ENCODE data around the gene ABTB1.
"Not testable (repeated sequence)": the region's sequence is repeated elsewhere in the genome, so short reads cannot be mapped to it uniquely, and the experiment has no call there.

Gene ABTB1

DNA sequence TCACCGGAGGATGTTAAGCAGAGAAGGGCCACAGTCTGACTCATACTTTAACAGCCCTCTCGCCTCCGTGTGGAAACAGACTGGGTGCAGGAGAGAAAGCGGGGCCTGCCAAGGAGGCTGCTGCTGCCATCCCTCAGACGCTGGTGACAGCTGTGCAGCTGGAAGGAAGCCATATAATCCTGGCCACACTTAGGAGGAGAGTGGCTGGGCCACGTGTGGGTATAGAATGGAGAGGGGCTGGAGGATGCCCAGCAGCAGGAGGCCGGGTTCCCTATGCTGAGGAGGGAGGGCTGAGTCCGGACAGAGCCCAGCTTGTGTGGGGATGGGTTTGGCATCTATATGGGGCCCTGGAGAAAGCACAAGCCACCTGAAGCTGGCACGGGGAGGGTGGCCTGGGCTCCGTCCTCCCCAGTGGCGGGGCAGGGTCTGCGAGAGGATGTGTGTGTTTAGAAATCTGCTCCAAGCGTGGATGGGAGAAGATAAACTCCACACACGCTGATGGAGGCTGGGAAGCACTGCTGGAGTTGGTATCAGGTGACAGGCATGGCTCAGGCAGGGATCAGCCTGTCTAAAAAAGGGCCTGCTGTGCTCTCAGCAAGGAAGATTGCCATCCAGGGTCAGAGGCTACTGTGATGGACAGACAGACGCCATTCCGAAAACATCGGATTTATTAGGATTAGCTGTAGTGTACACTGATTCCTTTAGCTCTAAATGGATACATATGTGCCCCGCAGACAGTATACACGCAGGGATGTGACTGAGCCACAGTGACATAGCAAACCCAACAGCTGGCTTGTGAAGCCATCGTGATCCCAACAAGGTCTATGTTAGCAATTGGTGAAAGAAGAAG lies 15.9 kb downstream of the ABTB1 start:
- DNase-seq, result no peak

DNA sequence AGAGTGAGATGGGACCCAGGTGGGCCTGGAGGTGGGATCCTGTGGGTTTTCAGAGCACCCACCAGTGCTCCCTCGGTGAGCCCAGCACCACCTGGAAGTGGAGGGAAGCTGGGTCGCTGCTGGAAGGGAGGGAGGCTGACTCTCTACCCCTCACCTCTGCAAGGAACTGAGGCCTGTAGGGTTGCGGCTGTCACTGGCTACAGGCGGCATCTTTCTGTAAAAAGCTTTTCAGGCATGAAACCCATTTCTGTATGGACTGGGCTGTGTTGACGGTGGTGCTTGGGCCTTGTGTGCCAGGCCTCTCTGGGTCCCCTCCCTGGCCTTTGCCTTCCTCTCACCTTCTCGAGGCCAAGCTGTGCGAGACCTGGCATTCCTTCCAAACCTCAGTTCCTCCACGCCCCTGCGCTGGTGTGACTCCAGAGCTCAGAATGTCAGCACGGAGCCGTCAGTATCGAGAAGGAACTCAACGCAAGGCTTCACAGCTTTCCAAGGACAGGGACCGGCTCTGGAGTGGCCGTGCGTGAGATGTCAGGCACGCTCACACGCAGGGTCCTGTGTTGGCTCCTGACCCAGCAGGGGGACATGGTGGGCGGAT lies 16.6 kb downstream of the ABTB1 start:
- no peak for DNase-seq

DNA sequence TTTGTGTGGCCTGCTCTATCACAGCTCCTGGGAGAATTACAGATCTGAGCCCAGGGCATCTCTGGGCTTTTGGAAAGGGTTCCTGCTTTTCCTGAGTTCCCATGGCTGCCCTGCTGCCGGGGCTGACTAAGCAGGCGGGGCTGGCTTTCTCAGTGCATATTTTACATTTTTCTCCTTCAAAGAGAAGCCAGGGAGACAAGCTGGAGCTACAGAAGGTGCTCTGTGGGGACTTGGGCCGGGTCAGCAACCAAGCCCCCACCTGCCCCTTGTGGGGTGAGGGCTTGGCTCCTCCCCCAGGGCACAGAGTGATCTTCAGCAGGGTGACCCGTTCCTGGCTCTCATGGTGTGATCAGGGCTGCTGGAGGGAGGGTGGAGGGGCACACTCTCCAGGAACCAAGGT lies 17.4 kb downstream of the ABTB1 start:
- no peak for DNase-seq

DNA sequence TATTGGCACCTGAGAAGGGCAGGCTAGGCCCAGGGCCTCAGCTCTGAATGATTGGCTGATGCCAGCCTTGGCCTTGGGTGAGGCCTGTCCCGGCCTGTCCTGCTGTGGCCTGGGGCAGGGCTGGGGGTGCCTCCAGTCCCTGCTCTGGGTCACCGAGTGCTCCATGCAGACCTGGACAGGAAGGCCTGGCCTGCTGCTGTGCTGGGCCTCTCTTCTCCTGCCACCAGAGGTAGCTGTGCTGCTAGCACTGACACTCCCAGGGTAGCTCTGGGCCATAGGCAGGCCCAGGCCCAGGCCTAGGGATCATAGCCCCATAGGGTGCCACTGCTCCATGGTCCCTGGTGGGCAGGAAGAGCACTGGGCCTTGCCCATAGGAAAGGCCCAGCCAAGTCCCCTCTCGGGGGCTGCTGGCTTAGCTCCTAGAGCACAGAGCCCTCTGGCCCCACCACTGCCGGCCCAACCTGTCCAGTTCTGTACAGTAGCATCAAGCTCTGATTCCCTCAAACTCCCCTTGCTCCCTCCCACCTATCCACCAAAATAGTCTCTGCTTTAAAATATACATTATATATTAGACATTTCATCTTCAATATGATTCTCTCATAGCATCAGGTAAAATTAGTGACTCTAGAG lies 18.2 kb downstream of the ABTB1 start:
- DNase-seq, result peak; percentile 25

DNA sequence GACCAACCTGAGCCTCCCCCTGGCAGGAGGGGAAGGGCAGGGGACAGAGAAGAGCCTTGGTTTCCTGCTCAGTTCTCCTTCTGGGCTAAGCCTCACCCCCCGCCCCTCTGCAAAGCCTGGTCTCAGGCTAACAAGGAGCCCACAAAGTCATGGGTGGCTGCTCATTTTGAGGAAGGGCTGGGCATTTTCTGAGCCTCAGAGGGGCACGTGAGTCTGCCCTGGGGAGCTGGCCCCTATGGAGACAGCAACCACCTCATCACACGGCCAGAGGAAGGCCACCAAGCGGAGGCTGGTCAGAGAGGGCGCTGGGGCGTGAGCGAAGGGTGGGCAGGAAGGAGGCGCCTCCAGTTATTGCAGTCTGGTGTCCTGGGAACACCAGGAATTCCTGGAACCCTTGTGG lies 18.7 kb downstream of the ABTB1 start:
- DNase-seq, result no peak

GRCh38 chr3:127691974-127692373 lies 19.2 kb downstream of the ABTB1 start:
- no peak for DNase-seq

DNA sequence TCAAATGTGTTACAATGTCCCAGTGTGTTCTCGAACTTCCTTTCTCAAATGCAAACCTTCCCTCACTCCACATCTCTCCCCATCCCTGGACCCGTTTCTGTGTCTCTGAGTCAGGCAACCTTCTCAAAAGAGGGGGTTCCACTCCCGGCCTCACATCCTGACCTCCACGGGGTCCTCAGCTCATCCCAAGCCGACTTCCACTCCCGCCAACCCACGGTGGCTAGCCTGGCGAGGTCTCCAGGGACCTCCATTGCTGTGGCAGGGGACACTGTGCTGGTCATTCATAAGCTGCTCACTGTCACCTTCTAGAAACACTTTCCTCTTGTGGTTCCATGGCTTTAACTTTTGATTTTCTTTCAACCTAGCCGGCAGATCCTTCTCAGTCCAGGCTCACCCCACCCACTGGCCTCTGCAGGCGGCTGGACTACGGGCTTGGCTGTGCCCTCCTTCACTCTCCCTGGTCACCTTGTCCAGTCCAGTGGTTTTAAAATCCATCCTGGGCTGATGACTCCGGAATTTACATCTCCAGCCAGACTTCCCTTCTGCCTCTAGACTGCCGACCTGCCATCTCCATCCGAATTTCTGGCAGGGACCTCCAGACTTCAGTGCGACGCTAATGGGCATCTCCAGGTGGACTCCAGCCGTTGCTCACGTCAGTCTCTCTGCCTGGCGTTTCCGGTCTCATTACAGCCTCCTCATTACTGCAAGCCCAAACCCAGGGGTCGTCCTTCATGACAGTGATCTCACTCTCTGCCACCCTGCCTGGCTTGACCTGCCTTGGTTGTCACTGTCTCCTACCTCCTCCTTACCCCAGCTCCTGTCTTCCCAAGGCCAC lies 20.0 kb downstream of the ABTB1 start:
- DNase-seq, result no peak

GRCh38 chr3:127693336-127693843 lies 20.6 kb downstream of the ABTB1 start:
- DNase-seq, result no peak

DNA sequence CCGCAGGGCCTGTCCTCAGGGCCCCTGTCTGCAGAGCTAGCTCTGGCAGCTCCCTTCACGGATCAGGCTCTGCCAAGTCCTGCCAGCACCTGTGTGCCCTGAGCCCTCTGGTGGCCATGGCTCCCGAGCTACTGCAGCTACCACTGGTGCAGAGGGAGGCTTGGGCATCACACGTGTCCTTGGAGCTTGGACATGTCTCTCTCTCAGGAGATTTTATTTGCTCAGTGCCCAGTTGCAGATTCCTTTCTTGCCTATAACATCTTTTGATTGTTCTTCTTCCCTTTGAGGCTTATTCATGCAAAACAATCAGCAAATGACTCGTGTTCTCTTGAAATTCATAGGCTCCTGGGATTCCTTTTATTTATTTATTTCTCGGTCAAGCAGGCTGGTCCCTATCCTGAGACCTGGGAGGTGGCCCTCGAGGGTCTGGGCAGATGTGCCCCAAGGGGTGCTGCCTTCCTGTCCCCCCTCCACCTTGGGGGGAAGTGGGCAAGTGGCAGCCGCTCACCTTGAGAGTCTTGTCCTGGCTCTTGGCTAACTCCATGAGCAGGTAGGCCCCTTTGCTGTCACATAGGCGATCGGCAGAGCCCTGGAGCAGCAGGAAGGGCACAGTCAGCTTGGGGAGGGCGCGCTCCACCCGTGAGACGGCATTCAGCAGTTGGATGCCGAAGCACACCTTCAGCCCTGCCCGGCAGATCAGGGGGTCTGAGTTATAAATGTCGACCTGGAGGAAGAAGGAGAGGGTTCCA lies 21.9 kb downstream of the ABTB1 start:
- peak; percentile 52 for DNase-seq

DNA sequence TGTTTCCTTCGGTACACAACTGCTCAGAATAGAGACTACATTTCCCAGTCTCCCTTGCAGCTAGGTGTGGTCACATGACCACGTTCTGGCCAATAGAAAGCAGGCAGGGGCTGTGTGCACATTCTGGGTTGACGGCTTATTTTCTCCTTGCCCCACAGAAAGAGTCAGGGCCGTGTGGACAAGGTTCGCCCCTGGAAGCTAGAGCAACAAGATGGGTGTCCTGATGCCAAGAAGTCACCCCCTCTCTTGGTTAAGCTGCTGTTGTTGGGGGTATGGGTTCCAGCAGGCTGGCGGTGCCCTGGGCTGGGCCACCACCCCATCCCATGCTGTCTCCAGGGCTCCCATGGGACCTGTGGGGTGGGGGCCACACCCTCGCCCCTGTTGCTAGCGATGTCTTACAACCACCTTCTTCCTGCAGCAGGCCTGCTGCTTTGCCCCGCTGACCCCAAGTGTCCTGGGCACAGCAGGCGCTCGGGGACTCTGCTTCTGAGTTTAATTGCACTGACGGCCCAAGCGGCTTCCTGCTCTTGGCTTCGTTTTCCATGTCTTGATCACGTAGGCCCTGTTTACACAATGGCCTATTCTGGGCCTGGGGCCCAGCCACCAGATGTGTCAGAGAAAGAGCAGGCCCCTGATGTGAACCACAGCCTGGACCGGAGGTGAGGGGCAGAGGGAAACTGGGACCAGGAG lies 24.9 kb downstream of the ABTB1 start:
- DNase-seq, result peak; percentile 71

- DNase-seq, result no peak
Measured at GRCh38 chr3:127698286-127698685, 25.5 kb downstream of the ABTB1 start.

DNA sequence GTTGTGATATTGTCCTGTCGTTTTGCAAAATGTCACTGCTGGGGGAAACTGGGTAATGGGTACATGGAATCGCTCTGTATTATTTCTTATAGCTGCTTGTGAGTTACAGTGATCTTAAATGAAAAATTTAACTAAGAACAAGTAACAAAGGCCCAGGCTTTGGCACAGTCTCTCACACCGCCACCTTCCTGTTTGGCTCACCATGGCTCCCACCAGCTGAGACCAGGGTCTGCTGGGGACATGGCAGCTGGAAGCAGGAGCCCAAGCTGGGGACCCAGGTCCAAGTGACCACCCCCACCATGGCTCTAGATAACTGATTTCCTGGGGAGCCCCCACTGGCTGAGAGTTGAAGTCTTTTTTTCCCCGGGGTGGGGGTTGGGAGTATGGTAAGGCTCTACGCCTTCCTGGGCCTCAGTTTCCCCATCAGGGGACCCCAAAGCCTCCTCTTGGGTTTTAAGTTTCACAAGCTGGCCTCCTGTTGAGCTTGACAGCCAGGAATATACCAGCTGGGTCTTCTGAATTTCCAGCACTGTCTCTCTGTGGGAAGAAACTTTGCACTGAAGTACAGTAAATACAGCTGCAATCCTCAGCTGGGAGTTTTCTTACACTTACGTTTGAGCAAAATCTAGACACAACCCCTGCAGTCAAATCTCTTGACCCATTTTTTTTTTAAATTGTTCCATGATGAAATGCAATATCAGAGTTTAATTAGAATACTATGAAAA lies 26.1 kb downstream of the ABTB1 start:
- no peak for DNase-seq

- DNase-seq, result no peak
Measured at GRCh38 chr3:127699416-127700300, 26.9 kb downstream of the ABTB1 start.

- no peak for DNase-seq
Measured at GRCh38 chr3:127700406-127700805, 27.7 kb downstream of the ABTB1 start.

DNA sequence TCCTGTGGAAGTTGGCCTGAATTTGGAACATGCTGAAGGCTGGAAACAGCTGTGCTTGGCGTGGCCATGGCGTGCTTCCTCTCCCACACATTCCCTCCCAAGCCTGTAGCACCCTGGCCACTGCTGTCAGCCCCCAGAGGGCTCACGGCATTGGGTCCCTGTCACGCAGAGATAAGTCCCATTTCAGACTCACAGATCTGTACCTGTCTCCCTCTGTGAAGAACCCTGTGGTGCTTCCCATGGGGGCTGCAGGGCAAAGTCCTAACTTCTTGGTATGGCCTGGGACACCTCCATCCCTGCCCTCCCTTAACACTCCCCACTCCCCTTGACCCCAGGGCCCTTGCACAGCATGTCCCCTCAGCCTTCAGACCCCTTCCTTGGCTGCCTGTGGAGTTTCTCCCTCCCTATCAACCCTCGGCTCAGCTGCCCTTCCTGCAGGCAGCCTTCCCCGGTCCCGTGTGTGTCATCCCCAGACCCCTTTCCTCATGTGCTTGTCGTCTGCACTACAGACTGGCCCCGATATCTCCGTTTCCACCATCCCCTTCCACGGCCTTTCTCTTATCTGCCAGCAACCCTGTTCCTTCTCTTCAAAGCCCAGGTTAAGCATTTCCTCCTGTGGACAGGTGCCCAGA lies 28.6 kb downstream of the ABTB1 start:
- DNase-seq, result no peak

DNA sequence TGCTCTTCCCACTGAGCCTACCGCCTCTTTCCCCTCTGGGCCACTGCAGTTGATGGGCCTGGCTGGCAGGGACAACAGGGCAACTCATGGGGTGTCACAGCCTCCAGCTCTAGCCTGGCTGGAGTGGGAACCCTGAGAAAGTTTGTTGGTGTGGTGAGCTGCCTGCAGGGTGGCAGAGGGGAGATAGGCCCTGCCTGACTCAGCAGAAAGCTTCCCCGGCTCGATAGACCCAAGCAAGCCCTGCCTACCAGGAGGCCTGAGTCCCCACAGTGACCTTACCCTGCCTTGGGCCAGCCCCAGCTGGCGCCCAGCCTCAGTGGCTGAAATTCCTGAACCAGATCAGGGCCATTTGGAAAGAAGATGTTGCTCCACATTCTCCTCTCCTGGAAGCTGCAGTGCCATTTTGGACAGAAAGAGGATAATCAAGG lies 29.4 kb downstream of the ABTB1 start:
- DNase-seq, result no peak

DNA sequence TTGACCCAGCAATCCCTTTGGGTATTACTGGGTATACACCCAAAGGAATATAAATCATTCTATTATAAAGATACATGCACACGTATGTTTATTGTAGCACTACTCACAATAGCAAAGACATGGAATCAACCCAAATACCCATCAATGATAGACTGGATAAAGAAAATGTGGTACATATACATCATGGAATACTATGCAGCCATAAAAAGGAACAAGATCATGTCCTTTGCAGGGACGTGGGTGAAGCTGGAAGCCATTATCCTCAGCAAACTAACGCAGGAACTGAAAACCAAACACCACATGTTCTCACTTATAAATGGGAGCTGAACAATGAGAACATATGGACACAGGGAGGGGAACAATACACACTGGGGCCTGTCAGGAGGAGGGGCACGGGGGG lies 32.1 kb downstream of the ABTB1 start:
- not testable (repeated sequence) for DNase-seq

GRCh38 chr3:127706312-127706711 lies 33.6 kb downstream of the ABTB1 start:
- DNase-seq, result no peak

DNA sequence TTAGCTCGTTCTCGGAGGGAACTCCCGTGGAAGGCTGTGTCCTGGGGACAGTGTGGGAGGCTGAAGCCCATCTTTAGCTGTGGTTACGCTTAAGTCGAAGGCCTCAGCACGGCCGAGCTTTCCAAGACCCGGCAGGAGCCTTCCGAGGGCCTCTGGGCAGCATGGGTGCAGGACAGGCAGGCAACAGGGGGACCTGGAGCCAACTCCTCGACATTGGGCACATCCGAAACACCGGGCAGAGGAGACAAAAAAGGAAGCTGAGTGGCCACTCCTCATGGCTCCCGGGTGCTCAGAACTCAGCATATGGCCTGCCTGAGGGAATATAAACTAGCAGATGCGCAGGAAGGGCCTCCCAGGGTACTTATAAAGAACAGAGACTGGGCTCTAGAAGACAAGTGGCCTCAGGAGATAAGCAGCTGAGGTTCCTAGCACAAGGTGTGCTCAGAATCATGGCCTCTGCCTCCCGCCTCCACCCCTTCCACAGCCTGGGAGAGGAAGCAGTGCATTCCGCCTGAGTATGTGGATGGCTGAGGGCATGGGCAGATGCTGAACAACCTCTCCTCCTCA lies 34.1 kb downstream of the ABTB1 start:
- no peak for DNase-seq
